NT2/D1 (cell line): ENCODE measurements around the gene INF2.
"Not testable (repeated sequence)": the region's sequence is repeated elsewhere in the genome, so short reads cannot be mapped to it uniquely, and the experiment has no call there.

ENCODE experiments used
- DNase-seq: peaks from one replicate; pipeline ENCODE4 v3.0.0-alpha.2; 2011; ENCODE audit warnings: low read depth, low spot score
- H3K27me3 ChIP-seq: 2 replicates; pipeline ENCODE4 v1.6.0; 2011; ENCODE audit warnings: mild to moderate bottlenecking; ENCODE audit not compliant: insufficient read length, insufficient read depth
- H3K36me3 ChIP-seq: 2 replicates; pipeline ENCODE4 v1.6.1; 2011; ENCODE audit warnings: mild to moderate bottlenecking, low read length, mixed read lengths; ENCODE audit not compliant: insufficient read depth, insufficient read length
- H3K4me1 ChIP-seq: 2 replicates; pipeline ENCODE4 v1.5.1; 2011; ENCODE audit not compliant: insufficient read depth, insufficient read length
- H3K4me3 ChIP-seq: 2 replicates; pipeline ENCODE4 v1.5.1; 2011; ENCODE audit warnings: low read depth; ENCODE audit not compliant: insufficient read length
- H3K9ac ChIP-seq: 2 replicates; pipeline ENCODE4 v1.6.0; 2011; ENCODE audit warnings: low read depth; ENCODE audit not compliant: insufficient read length
- H3K9me3 ChIP-seq: 2 replicates; pipeline ENCODE4 v1.5.1; 2011; ENCODE audit warnings: mild to moderate bottlenecking, low read length; ENCODE audit not compliant: insufficient read depth
- SUZ12 ChIP-seq: IDR thresholded peaks from 2 replicates; pipeline ENCODE4 v1.6.1; 2011; ENCODE audit not compliant: insufficient read length, insufficient read depth; ENCODE audit errors: extremely low read depth
- YY1 ChIP-seq: IDR thresholded peaks from 2 replicates; pipeline ENCODE4 v1.6.1; 2011; ENCODE audit not compliant: insufficient read length, insufficient read depth
- ZNF274 ChIP-seq: IDR thresholded peaks from 2 replicates; pipeline ENCODE4 v1.6.1; 2011; ENCODE audit warnings: mild to moderate bottlenecking, low read depth, low read length

Gene INF2

DNA sequence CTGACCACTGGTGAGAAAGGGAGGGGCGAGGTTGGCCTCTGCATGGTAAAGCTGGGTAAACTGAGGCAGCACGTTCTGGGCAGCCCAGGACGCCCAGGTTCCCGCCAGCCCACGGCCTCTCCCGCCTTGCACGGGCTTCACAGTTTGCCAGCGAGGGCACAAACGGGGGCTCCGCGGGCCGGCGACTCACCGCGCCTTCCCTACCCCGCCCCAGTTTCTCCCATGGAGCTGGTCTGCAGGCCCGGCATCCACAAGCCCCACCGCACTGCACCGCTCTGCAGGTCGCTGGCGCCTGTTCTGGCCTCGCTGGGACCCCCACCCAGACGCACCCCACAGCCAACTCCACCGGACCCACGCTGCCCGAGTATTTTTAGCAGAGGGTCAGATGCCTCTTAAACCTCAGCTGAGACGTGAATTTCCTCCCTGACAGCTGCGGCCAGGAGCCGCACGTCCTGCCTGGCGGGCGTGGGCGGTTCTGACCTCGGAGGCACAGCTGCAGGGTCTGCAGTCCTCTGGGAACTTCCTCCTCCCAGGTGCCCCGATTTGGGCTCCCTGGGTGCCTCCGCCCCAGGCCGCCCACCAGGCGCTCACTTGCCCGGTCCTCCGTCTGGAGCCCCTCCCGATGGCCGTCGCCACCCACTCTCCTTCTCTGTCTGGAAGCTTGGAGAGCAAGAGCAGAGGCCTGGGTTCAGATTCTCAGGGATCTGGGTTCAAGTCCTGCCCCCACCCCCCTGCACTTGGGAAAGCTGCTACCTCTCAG lies 29.5 kb upstream of the INF2 start:
- Histone ChIP-seq H3K27me3 (no peaks in the 10 kb centered on the region), H3K36me3 (no peaks in the 10 kb centered on the region), H3K9me3 (peaks cover 7% of the 10 kb centered on the region; the same call in 1 of the 2 replicates), H3K9ac (no peak overlapping the region), H3K4me1 (peaks cover 6% of the 10 kb centered on the region), H3K4me3 (no peak overlapping the region)
- TF ChIP-seq SUZ12 (no peak), ZNF274 (no peak), YY1 (no peak)
- no peak for DNase-seq

DNA sequence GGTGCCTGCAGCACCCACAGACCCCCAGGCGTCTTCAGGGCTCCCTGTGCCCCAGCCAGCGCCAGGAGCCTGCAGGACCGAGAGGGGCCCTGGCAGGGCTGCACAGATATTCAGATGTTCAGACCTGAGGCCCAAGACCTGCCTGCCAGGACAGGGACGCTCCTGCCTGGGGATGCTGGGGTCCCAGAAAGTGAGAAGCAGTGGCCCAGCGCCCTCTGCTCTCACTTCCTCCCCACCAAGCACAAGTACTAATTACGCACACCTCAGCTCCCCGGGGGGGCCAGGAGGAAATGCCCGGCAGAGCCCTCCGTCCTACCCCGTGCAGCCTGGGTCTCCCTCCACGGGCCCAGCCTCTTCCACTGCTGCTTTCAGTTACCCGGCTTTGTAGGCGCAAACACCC lies 28.8 kb upstream of the INF2 start:
- DNase-seq = no peak

DNA sequence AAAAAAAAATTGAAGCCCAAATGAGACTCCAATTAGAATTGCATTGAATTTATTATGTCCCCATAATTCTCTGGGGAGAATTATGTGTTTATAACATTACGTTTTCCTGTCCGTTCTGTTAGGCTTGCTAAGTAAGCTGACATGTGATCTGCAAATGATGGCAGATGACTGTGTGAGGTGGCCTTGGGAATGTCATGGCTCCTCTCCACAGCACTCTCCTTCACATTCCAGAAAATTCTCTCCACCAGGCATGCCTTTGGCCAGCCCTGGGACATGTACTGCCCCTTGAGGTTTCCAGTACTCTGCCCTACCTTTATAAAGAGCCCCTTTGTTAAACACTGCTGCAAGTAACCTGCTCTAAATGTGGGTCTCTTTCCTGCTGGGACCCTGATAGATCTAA lies 28.3 kb upstream of the INF2 start:
- Histone ChIP-seq H3K36me3 (no peaks in the 10 kb centered on the region), H3K27me3 (no peaks in the 10 kb centered on the region), H3K9ac (no peak overlapping the region), H3K4me3 (no peak overlapping the region), H3K9me3 (peaks cover 7% of the 10 kb centered on the region; the same call in 1 of the 2 replicates), H3K4me1 (peaks cover 12% of the 10 kb centered on the region)
- DNase-seq = no peak
- TF ChIP-seq YY1 (no peak), SUZ12 (no peak), ZNF274 (no peak)

More for the DNA sequence above, 28.8 kb upstream of the INF2 start:
- Histone ChIP-seq H3K9me3 (peaks cover 7% of the 10 kb centered on the region; the same call in 1 of the 2 replicates), H3K9ac (no peak overlapping the region), H3K36me3 (no peaks in the 10 kb centered on the region), H3K27me3 (no peaks in the 10 kb centered on the region), H3K4me1 (peaks cover 10% of the 10 kb centered on the region), H3K4me3 (no peak overlapping the region)
- TF ChIP-seq SUZ12 = no peak
- TF ChIP-seq ZNF274 = no peak
- no peak for TF ChIP-seq YY1

DNA sequence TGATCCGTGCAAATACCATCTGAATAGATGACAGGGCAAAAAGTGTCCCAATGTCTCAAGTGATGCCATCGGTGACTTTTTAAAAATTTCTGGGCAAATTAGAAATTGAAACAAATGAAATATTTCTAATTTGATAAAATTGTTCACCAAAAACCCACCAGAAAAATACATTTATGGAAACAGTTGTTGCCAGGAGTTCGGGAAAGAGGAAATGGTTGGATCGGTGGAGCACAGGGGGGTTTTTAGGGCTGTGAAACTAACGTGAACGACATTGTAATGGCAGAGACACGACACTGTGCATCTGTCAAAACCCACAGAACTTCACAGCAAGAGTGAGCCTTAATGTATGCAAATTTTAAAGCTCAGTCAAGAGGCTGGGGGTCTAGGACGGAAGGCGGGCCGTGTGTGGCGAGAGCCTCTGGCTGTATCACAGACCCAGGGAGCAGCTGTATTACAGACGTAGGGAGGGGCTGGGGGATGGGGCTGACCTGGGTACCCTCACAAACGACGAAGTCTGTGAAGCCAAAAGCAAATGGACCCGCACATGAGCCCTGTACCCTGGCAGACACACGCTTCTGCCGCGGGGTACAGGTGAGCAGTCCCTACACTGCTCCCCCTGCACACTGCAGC lies 27.8 kb upstream of the INF2 start:
- not testable (repeated sequence) for H3K27me3 ChIP-seq, H3K36me3 ChIP-seq, H3K9me3 ChIP-seq, DNase-seq, H3K9ac ChIP-seq, H3K4me3 ChIP-seq
- peaks cover 12% of the 10 kb centered on the region for H3K4me1 ChIP-seq

DNA sequence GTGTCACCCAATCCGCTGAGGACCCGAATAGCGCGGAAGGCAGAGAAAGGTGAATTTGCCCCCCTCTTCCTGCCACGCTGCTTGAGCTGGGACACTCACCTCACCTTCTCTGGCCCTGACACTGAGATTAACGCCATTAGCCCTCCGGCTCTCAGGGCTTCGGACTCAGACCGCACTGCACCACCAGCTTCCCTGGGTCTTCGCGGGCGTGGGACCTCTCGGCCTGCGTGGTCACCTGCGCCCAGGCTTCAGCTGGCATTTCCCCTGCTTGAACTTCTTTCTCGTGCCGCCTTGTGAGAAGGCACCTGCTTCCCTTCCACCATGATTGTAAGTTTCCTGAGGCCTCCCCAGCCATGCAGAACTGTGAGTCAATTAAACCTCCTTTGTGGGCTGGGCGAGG lies 26.9 kb upstream of the INF2 start:
- not testable (repeated sequence) for H3K4me3 ChIP-seq, H3K36me3 ChIP-seq, H3K9ac ChIP-seq, DNase-seq, H3K27me3 ChIP-seq, H3K9me3 ChIP-seq
- peaks cover 12% of the 10 kb centered on the region for H3K4me1 ChIP-seq

DNA sequence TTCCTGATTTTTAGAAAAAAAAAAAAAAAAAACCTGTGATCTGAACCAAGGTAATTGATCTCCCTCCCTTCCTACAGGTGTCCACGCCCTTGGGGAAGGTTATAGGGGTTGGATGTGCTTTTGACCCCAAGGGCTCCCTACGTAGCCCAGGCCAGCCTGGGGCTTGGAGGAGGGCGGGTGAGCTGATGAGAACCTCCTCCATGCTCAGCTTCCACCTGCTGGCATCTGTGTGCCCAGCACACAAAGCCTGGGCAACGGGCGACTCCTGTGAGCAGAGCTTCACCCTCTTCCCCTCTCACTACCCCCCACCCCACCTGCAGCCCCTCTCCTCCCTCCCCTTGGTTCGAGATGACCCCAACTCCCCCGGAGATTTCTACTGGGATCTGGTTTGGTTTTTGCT lies 25.3 kb upstream of the INF2 start:
- peaks cover 12% of the 10 kb centered on the region for H3K4me1 ChIP-seq
- no peak for DNase-seq

DNA sequence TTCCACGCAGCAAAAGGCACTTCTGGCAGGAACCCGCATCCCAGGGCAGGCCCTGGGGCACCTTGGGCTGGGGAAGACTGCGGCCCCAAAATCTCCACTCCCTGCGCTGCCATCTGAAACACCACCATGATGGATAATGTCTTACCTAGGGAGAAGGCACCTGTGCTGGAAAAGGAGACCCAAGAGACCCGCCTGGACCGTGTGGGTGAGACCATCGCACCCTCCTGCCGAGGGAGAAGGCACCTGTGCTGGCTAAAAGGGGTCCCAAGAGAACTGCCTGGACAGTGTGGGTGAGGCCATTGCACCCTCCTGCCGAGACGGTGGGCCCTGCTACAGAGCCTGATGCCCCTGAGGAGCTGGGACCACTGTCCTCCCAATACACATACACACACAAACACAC lies 24.8 kb upstream of the INF2 start:
- DNase-seq = no peak
- H3K36me3 ChIP-seq = no peaks in the 10 kb centered on the region
- TF ChIP-seq ZNF274 (no peak), YY1 (no peak), SUZ12 (no peak)
- no peaks in the 10 kb centered on the region for H3K27me3 ChIP-seq
- no peak overlapping the region for H3K4me3 ChIP-seq
- no peak overlapping the region for H3K9ac ChIP-seq
- peaks cover 7% of the 10 kb centered on the region; the same call in 1 of the 2 replicates for H3K9me3 ChIP-seq
- H3K4me1 ChIP-seq = peaks cover 11% of the 10 kb centered on the region

More for the DNA sequence above, 25.3 kb upstream of the INF2 start:
- H3K9ac ChIP-seq = no peak overlapping the region
- H3K4me3 ChIP-seq = no peak overlapping the region
- no peak for TF ChIP-seq SUZ12
- TF ChIP-seq YY1 = no peak
- no peak for TF ChIP-seq ZNF274
- H3K9me3 ChIP-seq = peaks cover 7% of the 10 kb centered on the region; the same call in 1 of the 2 replicates
- H3K27me3 ChIP-seq = no peaks in the 10 kb centered on the region
- H3K36me3 ChIP-seq = no peaks in the 10 kb centered on the region
